OCI-LY3 (cell line): ENCODE measurements around the gene DNAJC17.

Experiments used
- H2AFZ ChIP-seq: fragments of 200-600, 300-600 bp; shearing (Covaris generic); 2 replicates; pipeline ENCODE4 v1.6.0; 2014; ENCODE audit warnings: antibody characterized with exemption, low read depth, low read length
- H3K27ac ChIP-seq: fragments of 200-600, 300-600 bp; sonication (generic); 2 replicates; pipeline ENCODE4 v1.5.1; 2014; ENCODE audit warnings: mild to moderate bottlenecking, low read length, moderate library complexity, mixed read lengths
- H3K27me3 ChIP-seq: fragments of 200-600, 300-600 bp; sonication (generic); 2 replicates; pipeline ENCODE4 v1.6.1; 2014; ENCODE audit warnings: low read depth, low read length, mixed read lengths
- H3K36me3 ChIP-seq: fragments of 200-600, 300-600 bp; sonication (generic); replicated peaks from 2 replicates; pipeline ENCODE3; 2014; ENCODE audit warnings: low read depth, low read length, mixed read lengths
- H3K4me1 ChIP-seq: fragments of 300-600, 200-600 bp; sonication (generic); 2 replicates; pipeline ENCODE4 v1.6.1; 2014; ENCODE audit warnings: low read length, mixed read lengths
- H3K4me2 ChIP-seq: fragments of 200-600, 300-600 bp; sonication (generic); 2 replicates; pipeline ENCODE4 v1.6.1; 2014; ENCODE audit warnings: low read length, mixed read lengths
- H3K4me3 ChIP-seq: fragments of 300-600, 200-600 bp; sonication (generic); 2 replicates; pipeline ENCODE4 v1.5.1; 2014; ENCODE audit warnings: antibody characterized with exemption, mild to moderate bottlenecking, low read length, moderate library complexity
- H3K79me2 ChIP-seq: fragments of 300-600, 200-600 bp; shearing (Covaris generic); 2 replicates; pipeline ENCODE4 v1.6.1; 2014; ENCODE audit warnings: mild to moderate bottlenecking, low read length, mixed read lengths
- H3K9ac ChIP-seq: fragments of 300-600, 200-600 bp; shearing (Covaris generic); 2 replicates; pipeline ENCODE4 v1.6.0; 2014; ENCODE audit warnings: mild to moderate bottlenecking, low read length, moderate library complexity
- H3K9me3 ChIP-seq: fragments of 200-600, 300-600 bp; shearing (Covaris generic); 2 replicates; pipeline ENCODE4 v1.6.1; 2014; ENCODE audit warnings: low read length, mixed read lengths; ENCODE audit not compliant: insufficient read depth
- H4K20me1 ChIP-seq: fragments of 200-600, 300-600 bp; sonication (generic); 2 replicates; pipeline ENCODE4 v1.6.1; 2016; ENCODE audit warnings: low read length, mixed read lengths; ENCODE audit not compliant: insufficient read depth
- CTCF ChIP-seq: fragments of 200-600, 300-600 bp; sonication (generic); IDR thresholded peaks from 2 replicates; pipeline ENCODE4 v1.5.1; 2014; ENCODE audit warnings: antibody characterized with exemption, low read length, low read depth
- EZH2phosphoT487 ChIP-seq: fragments of 200-600 bp; shearing (Covaris generic); IDR thresholded peaks from 2 replicates; pipeline ENCODE4 v1.6.1; 2018; ENCODE audit warnings: antibody characterized with exemption, mixed run types, low read depth

DNAJC17 gene

GRCh38 chr15:40762919-40763800 is 44.1 kb downstream of the DNAJC17 start:
- H3K79me2 ChIP-seq, result no peaks in the 10 kb centered on the region
- peaks cover 32% of the 10 kb centered on the region for H3K4me1 ChIP-seq
- peak overlapping the region; percentile 77 for H3K9ac ChIP-seq
- H3K9me3 ChIP-seq, result no peaks in the 10 kb centered on the region
- peaks cover 10% of the 10 kb centered on the region for H3K36me3 ChIP-seq
- H3K27ac ChIP-seq, result no peak overlapping the region
- H2AFZ ChIP-seq, result peak overlapping the region; percentile 50; the same call in 1 of the 2 replicates
- H3K27me3 ChIP-seq, result no peaks in the 10 kb centered on the region
- no peak for TF ChIP-seq EZH2phosphoT487
- no peak for TF ChIP-seq CTCF
- peak overlapping the region; percentile 88 for H3K4me3 ChIP-seq
- no peaks in the 10 kb centered on the region for H4K20me1 ChIP-seq
- peak overlapping the region; percentile 99 for H3K4me2 ChIP-seq

GRCh38 chr15:40759961-40760360 is 47.3 kb downstream of the DNAJC17 start:
- no peak overlapping the region for H3K27ac ChIP-seq
- H3K4me2 ChIP-seq, result peak overlapping the region; percentile 36
- H3K4me3 ChIP-seq, result no peak overlapping the region
- H3K27me3 ChIP-seq, result no peaks in the 10 kb centered on the region
- H4K20me1 ChIP-seq, result no peaks in the 10 kb centered on the region
- TF ChIP-seq EZH2phosphoT487 (no peak), CTCF (no peak)
- no peak overlapping the region for H3K9ac ChIP-seq
- H3K4me1 ChIP-seq, result peaks cover 26% of the 10 kb centered on the region
- H3K9me3 ChIP-seq, result no peaks in the 10 kb centered on the region
- no peaks in the 10 kb centered on the region for H3K36me3 ChIP-seq
- H2AFZ ChIP-seq, result peak overlapping the region; percentile 85; the same call in 1 of the 2 replicates
- peaks cover under 1% of the 10 kb centered on the region; the same call in 1 of the 2 replicates for H3K79me2 ChIP-seq

- no peak overlapping the region for H3K9ac ChIP-seq
- no peaks in the 10 kb centered on the region for H4K20me1 ChIP-seq
- H3K4me2 ChIP-seq, result no peak overlapping the region
- peaks cover 22% of the 10 kb centered on the region for H3K4me1 ChIP-seq
- peaks cover 29% of the 10 kb centered on the region for H3K79me2 ChIP-seq
- no peaks in the 10 kb centered on the region for H3K27me3 ChIP-seq
- H3K27ac ChIP-seq, result no peak overlapping the region
- no peak overlapping the region for H3K4me3 ChIP-seq
- no peaks in the 10 kb centered on the region for H3K9me3 ChIP-seq
- H3K36me3 ChIP-seq, result peaks cover 9% of the 10 kb centered on the region
- H2AFZ ChIP-seq, result no peak overlapping the region
- TF ChIP-seq CTCF, result no peak
- TF ChIP-seq EZH2phosphoT487, result no peak
Measured at GRCh38 chr15:40756938-40757337, 50.3 kb downstream of the DNAJC17 start.

GRCh38 chr15:40755812-40756208 is 51.5 kb downstream of the DNAJC17 start:
- H3K4me1 ChIP-seq, result peaks cover 20% of the 10 kb centered on the region
- H3K4me3 ChIP-seq, result peak overlapping the region; percentile 96
- TF ChIP-seq EZH2phosphoT487, result no peak
- TF ChIP-seq CTCF, result no peak

More at GRCh38 chr15:40755812-40756208, 51.5 kb downstream of the DNAJC17 start:
- H3K79me2 ChIP-seq, result peaks cover 37% of the 10 kb centered on the region
- no peaks in the 10 kb centered on the region for H3K27me3 ChIP-seq
- H3K9ac ChIP-seq, result peak overlapping the region; percentile 92
- no peaks in the 10 kb centered on the region for H4K20me1 ChIP-seq
- H3K4me2 ChIP-seq, result peak overlapping the region; percentile 80
- H2AFZ ChIP-seq, result peak overlapping the region; percentile 81; the same call in 1 of the 2 replicates
- peaks cover 20% of the 10 kb centered on the region for H3K36me3 ChIP-seq
- peak overlapping the region; percentile 67 for H3K27ac ChIP-seq
- no peaks in the 10 kb centered on the region for H3K9me3 ChIP-seq
